AG09309 (cell line): ENCODE results near the gene CADPS2.

Source experiments
- DNase-seq: peaks from one replicate; pipeline ENCODE4 v3.0.0-alpha.2; 2010; ENCODE audit warnings: low read depth
- H3K4me3 ChIP-seq: 2 replicates; pipeline ENCODE4 v1.5.1; 2011; ENCODE audit warnings: mild to moderate bottlenecking, low read depth, low read length, moderate library complexity; ENCODE audit not compliant: control insufficient read depth
- TF ChIP-seq, protein P1 (sequence below): IDR thresholded peaks from 2 replicates; pipeline ENCODE4 v1.5.1; 2011; ENCODE audit warnings: mild to moderate bottlenecking, low read depth, low read length, inconsistent platforms; ENCODE audit not compliant: insufficient read depth, control insufficient read depth; ENCODE audit errors: missing control alignments

The CADPS2 gene

GRCh38 chr7:122886357-122887081 is at the start of gene CADPS2:
TSS of gene CADPS2 (minus strand) at chr7:122886460. CDS start at chr7:122886337, 123 bp downstream.
- peak; percentile 16 for DNase-seq
- H3K4me3 ChIP-seq = peak within 1 kb of the TSS; percentile 80
- TF ChIP-seq, protein P1, sequence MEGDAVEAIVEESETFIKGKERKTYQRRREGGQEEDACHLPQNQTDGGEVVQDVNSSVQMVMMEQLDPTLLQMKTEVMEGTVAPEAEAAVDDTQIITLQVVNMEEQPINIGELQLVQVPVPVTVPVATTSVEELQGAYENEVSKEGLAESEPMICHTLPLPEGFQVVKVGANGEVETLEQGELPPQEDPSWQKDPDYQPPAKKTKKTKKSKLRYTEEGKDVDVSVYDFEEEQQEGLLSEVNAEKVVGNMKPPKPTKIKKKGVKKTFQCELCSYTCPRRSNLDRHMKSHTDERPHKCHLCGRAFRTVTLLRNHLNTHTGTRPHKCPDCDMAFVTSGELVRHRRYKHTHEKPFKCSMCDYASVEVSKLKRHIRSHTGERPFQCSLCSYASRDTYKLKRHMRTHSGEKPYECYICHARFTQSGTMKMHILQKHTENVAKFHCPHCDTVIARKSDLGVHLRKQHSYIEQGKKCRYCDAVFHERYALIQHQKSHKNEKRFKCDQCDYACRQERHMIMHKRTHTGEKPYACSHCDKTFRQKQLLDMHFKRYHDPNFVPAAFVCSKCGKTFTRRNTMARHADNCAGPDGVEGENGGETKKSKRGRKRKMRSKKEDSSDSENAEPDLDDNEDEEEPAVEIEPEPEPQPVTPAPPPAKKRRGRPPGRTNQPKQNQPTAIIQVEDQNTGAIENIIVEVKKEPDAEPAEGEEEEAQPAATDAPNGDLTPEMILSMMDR = peak; percentile 34

- TF ChIP-seq, protein P1 = no peak
- DNase-seq = no peak
- no peak overlapping the region for H3K4me3 ChIP-seq
Observed at GRCh38 chr7:122935620-122936019, 49.4 kb upstream of the CADPS2 start.

DNA sequence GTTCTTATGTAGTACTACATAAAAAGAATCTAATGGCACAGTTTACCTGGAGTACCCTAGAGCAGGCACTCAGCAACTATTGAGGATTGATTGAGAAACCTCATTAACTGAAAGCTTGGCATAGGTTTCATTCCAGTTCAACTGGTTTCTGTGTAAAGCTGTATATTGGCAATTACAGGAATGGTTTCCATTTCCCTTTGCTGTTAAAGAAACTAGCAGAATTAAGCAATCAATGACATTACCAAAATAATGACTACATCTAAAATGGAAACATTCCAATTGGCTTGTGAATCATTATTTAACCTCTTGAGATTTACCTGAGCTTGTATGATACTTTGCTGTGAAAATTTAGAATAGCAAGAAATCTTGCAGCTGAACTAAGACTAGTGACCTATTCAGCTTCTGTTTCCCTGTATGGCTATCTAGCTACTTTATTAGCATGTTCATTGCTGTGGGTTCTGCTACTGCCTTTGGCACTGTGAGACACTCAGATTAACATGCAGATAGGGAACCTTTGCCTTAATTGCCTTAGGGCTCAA is 33.5 kb upstream of the CADPS2 start:
- TF ChIP-seq, protein P1 = no peak
- DNase-seq = no peak
- no peak overlapping the region for H3K4me3 ChIP-seq

- DNase-seq = no peak
- TF ChIP-seq, protein P1 = no peak
- H3K4me3 ChIP-seq = no peak overlapping the region
Observed at GRCh38 chr7:122914812-122915211, 28.6 kb upstream of the CADPS2 start.

DNA sequence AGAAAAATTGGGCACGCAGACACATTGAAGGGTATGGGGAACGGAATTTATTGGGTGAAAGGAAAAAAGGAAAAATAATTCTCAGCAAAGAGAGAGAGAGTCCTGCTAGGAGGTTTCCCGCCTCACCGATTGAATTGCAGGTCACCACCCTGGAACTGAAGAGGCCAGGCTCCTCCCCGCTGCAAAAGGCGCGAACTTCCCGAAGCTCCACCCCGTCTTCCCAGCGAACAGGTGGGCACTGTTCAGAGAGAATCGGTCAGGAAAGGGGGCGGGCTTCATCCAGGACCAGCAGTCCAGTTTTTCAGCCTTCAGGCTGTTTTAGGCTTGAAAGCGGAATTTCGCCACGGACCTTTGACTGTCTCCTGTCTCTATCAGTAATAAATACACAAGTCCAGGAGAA is 27.3 kb upstream of the CADPS2 start:
- no peak for DNase-seq
- no peak overlapping the region for H3K4me3 ChIP-seq
- TF ChIP-seq, protein P1 = no peak

DNA sequence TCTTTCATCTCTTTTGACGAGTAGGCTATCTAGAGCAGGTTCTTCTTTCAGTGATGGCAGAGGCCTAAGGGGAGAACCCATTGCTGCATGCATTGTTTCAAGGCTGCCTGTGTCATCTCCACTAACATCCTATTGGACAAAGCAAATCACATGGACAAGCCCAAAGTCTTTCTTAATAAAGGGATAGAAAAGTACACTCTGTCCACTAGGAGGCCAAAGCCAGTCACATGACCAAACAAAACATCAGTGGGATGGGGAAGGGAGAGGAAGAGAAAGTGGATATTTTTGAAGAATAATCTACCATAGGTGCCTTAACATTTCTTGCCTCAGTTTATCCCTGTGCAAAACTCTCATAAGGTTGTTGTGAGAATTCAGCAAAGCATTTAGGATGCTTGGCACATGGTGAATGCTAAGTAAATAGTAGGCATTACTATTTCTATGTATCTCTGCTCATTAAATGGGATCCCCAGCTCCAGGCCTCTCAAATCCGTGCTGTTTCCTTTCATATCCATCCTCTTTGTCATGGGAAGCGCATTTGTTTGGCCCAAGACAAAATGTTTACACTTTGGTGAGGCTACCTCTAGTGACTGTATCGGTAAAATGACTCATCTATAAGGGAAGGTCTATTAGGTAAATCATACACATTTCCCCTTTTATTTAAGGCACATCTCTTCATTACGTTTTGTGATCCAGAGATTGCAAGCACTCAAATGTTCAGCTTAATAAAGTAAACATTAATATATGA is 16.7 kb upstream of the CADPS2 start:
- TF ChIP-seq, protein P1 = no peak
- H3K4me3 ChIP-seq = no peak overlapping the region
- no peak for DNase-seq
